ELR (cell line): ENCODE measurements around the gene FAM170B.
A peak's percentile ranks its signal among the peaks of the same experiment; 100 is the strongest.

Source experiments
- DNase-seq: peaks from one replicate; pipeline ENCODE4 v3.0.0-alpha.2; 2015; ENCODE audit warnings: low read depth

FAM170B gene

DNA sequence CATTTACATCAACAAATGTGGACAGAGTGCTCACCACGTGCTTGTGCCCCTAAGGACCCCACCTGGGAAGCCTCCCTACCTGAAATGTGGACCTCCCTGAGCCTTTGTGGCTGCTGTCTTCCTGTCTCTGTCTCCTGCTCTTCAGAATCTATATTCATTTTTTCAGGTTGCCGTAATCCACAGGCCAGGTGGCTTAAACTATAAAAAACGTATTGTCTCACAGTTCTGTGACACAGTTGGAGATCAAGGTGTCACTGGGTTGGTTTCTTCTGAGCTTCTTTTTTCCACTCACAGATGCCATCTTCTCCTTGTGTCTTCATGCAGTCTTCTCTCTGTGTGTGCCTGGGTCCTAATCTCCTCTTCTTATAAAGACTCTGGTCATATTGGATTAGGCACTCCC, 12.9 kb downstream of the FAM170B start:
- DNase-seq: no peak

DNA sequence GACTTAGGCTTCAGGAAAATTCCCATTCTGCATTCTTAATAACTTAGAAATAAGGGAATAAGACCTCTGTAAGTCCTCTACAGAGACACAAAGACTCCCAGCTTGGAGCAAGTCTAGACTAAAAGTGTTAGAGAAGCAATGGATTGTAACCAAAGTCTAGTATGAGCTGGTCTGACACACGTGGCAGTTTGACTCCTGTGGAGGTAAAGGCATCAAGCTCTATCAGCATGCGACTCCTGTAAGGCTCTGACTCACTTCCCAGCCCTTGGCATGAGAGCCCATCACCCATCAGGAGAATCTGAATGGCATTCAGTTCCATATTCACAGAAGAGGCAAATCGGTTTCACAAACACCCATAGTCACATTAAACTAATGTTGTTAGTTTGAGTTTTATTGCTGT, 14.1 kb downstream of the FAM170B start:
- DNase-seq: peak; percentile 40

DNA sequence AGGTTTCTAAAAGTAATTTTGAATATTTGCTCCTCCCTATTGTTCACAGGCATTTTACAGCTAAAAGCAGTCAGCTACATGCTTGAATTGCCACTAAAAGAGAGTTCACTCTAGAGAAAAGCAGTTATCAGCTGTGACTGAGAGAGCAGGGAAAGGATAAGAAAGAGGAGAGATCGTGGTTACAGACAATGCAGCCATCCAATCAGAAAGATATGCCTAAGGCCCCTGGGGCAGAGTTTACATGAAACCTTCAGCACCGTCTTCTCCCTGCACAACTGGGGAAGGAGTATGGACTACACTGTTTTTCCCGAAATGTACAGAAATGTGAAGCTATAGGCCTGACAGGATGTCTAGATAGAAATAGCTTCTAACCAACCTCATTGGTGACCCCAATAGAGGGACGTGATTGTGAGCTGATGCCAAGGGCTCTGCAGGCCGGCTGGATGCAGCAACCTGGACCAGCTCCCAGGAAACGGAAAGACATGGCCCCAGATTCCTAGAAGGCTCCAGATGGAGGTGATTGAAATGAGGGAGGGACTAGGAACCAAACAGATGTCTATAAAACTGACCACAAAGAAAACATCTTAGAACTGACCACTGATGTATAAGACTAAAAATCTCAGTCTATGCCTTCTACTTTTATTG, 15.3 kb downstream of the FAM170B start:
- DNase-seq: no peak

DNA sequence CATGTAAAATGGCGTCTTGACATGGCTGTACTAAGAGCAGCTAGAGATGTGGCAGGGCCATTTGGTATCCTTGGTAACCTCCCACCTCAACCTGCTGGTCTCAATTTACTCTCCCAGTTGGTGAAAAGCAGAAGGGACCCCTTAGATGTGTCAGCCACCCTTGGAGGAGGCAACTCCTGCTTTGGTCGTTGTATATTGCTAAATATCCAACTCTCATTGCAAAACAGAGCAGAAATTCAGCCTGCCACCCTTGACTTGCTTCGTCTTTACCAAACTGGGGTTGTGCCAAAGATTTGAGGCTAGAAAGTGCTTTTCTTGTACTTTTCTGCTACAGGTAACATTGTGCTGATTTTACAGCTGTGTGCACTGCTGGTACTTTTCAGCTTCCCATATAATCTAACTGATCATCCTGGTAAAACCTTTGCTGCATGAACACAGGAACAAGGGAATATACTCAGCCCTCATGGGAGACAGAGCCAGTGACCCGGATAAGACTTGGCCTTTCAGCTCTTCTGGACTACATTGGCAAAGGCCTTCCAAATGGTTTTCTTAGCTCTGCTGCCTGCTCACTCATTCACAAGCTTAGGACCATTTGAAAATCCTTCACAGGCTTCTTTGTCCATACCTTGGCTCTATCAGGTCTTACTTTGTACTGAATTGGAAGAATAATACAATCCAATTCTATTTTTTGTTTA, 16.3 kb downstream of the FAM170B start:
- DNase-seq: no peak

DNA sequence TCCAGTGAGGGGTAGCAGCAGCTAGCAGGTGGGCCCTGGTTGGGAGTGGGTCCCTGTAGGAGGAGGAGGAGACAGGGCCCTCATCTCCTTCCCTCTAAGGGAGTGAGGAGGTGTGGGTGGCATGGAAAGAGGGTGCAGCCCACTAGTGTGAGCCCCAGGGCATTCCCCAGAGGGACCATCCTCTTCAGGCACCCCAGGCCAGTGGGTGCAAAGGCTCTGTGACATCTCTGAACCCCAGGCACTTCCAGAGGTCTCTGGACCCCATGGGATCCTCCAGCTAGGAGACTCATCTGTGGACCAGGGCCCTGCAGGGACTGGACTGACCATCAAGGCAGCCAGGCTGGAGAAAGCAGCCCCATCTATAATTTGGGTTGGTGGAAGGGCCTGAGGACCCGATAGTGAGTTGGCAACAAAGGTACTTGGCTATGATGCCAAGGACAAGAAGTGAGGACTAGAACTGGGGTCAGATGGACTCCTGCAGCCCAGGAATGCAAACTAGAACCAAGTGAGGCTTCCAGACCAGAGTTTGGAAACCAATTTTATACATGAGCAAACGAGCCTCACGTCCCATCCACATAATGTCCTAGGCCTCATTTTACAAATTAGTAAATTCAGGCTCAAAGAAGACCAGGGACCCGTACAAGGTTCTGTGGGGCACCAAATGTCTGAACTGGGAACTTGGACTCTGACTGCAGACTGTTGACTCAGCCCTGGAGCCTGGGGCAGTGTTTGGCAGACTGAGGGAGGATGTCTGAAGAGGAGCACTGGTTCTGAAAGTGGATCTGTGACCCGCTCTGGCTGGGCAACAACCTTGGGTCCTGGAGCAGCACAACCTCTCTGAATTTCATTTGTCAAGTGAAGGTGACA, 17.1 kb downstream of the FAM170B start:
- peak; percentile 6 for DNase-seq

DNA sequence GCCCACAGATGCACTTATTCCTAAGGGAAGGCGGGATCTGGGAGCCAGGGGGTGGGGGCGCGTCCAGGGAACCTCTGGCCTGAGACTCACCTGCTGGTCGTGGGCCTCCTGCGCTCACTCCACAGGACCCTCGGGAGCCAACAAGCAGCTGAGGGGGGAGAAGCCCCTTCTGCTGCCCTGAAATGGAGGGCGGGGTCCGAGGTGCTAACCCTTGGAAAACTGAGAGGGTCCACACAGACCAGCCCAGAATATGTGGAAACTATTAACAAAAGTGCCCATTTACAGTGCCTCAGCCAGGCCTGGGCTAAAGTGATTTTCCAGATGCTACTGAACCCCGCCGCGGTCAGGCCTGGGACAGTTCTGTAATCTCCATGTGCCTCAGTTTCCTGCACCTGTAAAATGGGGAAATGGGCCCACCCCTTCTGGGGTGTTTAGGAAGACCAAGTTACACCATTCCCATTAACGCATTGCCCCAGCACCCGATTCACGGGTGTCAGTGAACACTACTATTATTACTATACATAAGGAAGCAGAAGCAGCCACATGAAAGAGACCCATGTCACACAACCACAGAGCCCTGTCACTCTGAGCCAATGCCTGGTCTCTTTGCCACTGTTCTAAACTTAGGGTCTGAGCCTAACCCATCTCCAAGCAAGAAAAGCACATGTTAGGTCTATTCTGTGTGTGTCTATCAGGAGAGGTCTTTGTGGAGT, 17.9 kb downstream of the FAM170B start:
- DNase-seq: no peak

DNA sequence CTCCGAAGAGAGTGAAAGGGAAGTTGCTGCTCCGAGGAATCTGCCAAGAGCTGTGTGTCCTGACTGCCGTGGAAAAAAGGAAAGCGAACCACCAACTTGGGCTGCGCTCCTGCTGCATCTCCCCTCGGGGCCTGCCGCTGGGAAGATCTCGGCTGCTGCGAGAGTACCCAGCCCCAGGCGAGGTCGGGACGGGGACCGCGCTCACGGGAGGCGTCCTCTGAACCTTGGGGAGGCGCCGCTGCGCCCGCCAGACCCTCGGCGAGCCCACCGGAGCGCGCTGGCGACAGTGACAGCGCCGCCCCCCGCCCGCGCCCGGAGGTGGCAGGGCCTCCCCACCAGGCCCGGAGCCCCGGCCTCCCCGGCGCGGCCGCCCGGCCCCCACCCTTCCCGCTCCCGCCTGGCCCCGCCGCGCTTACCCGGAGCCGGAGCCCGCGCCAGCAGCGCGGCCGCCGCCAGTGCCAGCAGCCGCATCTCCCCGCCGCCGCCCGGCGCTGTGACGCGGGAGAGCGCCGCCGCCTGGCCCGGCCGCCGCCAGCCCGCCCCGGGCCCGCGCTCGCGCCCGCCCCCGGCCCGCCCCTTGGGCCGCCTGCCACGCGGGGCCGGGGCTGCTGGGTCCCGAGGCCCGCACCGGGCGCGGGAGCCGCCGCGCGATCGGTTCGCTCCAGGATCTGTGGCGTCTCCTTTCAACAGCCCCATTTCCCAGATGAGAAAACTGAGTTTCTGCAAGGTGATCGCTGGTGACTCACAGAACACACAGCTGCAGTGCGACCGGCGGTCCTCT, 18.6 kb downstream of the FAM170B start, which contains the start of gene VSTM4:
TSS of gene VSTM4 (minus strand) at position 508 of the 781 bp plus-strand sequence. CDS start at position 471, 37 bp downstream.
- peak; percentile 36 for DNase-seq

DNA sequence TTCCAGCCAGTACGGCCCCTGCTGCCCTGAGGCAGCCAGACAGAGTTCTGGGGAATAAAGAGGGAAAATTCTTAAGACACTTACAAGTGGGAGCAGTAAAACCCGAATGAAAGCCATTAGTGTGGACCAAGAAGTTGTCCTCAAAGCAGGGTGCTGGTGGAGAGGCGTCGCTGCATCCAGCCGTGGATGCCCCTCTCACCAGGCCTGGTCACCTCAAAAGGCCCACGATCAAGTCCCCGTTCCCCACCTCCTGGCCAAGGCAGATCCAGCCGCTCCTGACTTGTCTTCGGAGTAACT, 19.2 kb downstream of the FAM170B start:
- DNase-seq: no peak

DNA sequence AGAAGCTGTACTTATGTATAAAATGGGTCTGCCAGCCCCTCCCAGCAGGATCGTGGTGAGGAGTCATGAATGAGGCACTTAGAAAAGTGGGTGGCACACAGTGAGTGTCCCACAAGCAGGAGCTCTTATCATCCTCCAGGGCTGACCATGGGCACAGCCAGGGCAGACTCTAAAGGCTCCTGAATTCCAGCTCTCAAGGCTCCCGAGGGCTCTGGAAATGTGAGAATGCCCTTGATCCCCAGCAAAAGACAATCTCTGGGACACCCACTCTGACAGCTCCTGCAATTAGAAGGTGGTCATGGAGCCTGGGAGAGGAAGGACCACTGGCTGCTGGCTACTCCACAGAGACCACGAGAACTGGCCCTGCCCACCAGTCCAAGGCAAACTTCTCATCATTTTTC, 20.1 kb downstream of the FAM170B start:
- DNase-seq: peak; percentile 22

DNA sequence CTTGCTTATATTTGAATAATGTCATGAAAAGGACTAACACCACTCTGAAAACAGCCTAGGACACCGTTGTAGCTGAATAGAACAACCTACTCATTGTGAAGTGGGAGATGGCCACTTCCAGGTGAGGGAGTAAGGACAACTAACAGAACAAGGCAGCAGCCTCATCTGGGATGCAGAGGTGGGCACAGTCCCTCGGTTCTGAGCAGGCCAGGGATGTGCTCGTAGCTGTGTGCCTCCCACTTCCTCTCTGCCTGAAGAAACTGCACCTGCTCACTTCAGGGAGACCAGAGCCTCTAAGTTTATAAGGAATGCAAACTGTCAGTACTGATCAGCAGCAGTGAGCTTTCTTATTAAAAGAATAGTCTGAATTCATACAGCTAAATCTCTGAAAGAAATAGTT, 21.0 kb downstream of the FAM170B start:
- no peak for DNase-seq

DNA sequence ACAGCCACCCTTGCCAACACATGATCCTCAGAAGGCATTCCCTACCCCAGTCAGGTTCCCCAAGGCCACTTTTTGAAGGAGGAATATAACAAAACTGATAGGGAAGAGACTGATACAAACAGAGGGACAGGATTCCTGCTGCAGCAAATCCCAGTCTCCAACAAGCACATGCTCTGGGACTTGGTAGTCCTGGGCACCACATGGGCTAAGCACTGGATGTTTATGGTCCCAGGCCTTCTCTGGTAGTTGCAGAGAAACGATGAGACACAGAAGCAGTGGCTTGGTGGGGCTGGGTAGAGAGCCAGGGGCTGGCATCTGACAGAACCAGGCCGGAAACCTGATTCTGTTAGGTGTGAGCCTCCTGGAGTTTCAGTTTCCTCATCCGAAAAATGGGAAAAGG, 21.7 kb downstream of the FAM170B start:
- no peak for DNase-seq

DNA sequence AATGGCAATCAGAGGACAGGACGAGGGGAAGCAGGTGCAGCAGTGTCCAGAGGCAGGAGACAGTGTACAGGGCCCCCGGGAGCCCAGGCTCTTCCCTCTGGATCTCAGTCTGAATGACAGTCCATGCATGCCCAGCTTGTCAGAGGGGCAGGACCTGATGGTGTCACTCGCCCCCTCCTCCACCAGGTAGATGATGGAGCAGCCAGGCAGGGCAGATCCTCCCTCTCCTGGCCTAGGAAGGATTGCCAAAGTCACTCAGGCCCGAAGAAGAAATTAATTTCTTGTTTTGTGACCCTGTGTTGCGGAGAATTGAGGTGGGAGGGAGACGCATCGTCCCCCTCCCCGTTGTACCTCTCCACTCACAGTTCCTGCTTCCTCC, 22.5 kb downstream of the FAM170B start:
- DNase-seq: no peak

DNA sequence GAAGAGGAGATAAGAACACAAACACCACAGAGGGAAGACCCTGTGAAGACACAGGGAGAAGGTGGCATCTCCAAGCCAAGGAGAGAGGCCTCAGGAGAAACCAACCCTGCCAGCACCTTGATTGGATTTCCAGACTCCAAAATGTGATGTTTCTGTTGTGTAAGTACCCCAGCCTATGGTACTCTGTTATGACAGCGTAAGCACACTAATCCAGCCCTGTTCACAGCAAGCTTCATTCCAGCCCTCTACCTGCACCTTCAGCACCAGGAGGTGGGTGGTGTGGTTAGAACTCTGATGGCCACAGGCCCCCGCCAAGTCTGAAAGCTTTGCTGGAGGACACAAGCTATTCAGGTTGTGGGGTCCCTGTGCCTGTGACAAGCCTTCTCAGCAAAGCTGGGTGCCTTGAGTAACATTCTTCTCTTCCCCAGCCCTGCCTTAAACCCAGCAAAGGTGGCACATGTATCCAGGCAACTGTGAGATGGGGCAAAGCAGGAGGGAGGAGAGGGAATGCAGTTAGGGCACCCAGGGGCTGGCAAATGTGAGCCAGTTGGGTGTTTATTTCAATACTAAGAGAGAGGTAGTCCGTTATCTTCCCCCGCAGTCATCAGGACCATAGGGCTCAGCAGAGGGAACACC, 23.0 kb downstream of the FAM170B start:
- no peak for DNase-seq

DNA sequence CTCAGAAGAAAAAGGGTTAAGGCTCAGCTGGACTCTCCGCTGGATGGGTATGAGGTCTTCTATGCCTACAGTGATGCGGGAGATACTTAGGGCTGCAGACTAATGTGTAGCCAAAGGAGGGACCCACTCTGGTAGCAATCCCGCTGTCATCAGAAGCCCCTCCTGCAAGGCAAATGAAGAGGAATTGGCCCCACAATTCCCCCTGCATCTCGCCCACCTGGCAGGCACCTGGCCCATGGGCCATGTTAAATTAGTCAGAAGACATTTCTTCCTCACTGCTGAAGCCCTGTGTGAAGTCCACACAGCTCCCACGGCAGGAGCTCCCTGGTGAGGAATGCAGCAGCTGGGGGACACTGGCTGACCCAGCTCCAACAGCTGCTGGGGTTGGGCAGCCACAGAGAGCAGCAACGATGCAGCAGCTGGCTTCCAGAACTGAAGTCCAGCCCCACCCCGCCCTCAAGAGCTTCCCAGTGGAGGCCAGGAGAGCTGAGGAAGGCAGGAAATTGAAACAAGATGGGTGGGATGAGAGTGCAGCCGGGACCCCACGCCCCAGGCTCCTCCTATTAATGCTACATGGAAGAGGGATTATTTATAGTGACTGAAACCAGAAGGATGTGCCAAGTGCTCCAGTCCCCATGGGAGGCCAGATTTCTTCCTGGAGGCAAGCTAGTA, 24.0 kb downstream of the FAM170B start:
- no peak for DNase-seq

DNA sequence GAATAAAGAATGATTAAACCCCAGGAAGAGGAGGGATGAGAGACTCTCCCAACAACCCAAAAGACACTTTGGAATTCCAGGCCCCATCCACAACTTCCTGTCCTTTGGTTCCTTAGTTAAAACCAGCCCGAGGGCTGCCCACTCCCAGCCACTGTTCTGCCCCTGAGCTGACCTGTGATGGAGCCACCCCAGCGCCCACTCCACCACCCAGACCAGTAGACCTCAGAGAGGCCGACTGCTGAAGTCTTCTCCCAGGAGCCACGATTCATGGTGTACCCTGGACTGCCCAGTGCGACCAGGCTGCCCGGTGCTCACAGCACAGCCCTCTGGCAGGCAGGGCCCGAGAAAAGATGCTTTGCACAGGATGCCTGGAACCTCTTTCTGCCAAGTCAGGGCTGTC, 25.2 kb downstream of the FAM170B start:
- DNase-seq: no peak

DNA sequence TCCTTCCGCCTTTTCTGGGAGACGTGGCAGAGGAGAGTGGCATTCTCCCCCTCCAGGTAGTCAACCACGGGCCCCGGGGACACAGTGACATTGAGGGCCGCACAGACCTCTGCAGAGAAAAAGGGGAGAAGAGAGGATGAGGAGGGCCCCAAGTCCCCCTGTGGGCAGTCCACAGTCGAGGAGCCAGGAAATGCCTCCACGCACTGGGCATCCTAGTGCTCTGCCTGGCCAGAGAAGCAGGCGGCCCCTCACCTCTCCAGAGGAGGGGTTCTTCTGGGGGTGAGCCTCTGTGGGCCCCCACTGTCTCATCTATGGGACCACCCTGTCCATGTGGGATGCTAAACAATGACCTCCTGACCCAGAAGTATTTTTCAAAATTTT, 25.9 kb downstream of the FAM170B start:
- no peak for DNase-seq

DNA sequence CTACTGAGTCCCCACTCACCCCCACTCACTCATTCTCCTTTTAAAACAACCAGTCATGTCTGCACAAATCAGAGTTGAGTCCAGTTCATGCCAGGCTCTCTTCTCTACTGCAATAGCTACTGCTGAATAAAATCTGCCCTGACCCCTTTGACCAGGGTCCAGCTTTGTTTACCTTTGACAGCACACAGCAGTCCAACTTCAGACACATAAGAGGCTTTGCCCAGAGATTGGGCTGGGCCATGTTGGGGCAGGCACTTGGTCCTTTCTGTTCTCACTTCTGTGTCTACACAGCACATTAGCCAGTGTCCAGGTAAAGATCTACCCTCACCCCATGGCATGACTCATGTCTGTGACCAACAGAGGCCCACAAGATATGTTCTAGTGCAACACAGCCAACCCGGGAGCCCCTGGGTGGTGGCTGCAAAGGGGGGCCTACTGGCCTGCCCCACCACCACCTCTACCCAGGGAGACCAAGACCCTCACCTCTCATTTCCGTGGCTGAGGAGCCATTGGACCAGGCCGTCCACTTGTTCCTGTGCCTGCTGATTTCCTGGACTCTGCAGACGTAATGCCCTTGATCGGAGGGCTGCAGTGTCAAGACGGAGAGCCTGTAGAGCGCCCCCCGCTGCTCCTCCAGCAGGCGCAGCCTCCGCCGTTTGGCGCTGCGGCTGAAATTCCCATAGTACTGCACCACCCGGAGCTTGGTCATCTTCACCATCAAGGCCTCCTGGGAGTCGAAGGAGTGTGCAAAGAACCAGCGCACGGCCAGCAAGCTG, 26.5 kb downstream of the FAM170B start:
- no peak for DNase-seq

DNA sequence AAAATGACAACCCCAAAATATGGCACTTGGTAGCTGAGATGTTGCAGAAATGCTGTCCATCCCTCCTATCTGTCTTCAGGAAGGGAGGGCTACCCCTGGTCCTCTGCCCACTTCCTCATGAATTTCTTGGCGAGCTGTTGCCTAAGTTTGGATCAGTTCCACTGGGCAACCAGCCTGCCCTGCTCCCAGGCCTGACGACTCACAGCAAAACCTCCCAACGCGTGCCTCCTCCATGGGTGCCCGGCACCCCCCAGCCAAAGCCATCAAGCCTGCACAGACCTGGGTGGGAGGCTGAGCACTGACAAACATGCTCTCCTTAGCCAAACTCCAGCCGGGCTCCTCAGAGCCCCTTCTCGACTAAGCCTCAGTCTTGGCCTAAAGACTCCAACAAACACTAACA, 27.4 kb downstream of the FAM170B start:
- no peak for DNase-seq

DNA sequence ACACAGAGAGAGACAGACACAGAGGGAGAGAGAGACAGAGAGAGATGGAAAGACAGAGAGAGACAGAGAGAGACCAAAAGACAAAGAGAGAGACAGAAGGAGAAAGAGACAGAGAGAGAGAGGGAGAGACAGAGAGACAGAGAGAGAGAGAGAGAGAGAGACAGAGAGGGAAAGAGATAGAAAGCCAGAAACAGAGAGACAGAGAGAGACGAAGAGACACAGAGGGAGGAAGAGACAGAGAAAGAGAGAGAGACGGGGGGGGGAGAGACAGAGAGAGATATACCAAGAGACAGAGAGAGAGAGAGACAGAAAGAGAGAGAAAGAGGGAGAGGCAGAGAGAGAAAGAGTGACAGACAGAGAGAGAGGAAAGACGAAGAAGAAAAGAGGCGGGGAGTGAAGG, 28.7 kb downstream of the FAM170B start:
- DNase-seq: no peak

DNA sequence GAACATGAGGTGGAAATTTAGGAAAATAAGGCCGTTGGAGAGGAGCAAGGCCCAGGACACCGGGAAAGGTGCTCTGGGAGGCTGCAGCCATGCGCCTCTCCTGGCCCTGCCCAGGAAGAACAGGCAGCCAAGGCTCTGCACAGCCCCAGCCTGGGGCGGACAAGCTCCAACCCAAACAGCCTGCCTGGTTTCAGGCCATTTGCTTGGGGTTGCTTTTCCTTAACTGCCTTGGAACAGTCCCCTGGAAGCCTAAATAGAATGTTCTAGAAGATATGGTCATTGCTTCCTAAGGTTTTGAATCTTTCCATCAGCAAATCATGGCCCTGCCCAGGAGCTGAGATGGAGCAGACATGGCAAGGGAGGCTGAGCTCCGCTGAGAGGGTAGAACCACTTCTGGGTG, 29.5 kb downstream of the FAM170B start:
- no peak for DNase-seq
